Right ventricle myocardium inferior (tissue), 1 donor: ENCODE measurements around the gene ANKS1A. TPM values are rescaled to one million over a fixed set of nuclear protein-coding genes. Genes with fewer than 3 reads are reported as not detected.

Experiments
- ATAC-seq: fragments of 200-7000 bp; cut with Tn5 transposase; one replicate; pipeline ENCODE4 v1.9.1; 2020; ENCODE audit warnings: mild to moderate bottlenecking, moderate library complexity
- DNase-seq: peaks from one replicate; pipeline ENCODE4 v3.0.0; 2021; ENCODE audit errors: missing footprints
- intact Hi-C: fragments of 100-400 bp; cut with DNase I; formaldehyde crosslinking; loops from one replicate; pipeline ENCODE4 v1.11.0; 2022
- total RNA-seq: library from RNA; stranded (reverse); fragmentation: NEBNext Ultra II Directional; extraction: Animal tissue kit (Norgen Biotek cat#: 25700); gene quantifications from one replicate; pipeline ENCODE4 v1.2.1, GENCODE V29; 2021
- donor health status: DM: no; HTN: yes; CAD: no; lungs with severe emphysema.

The ANKS1A gene
- total RNA-seq, 1 donor from 2014 or later: 26.8 TPM

- DNase-seq (no peak), ATAC-seq (no peak)
- intact Hi-C loops: no loop called here
Measured at GRCh38 chr6:35025232-35026188, 136.5 kb downstream of the ANKS1A start.

GRCh38 chr6:35026434-35027222 is 137.6 kb downstream of the ANKS1A start:
- no peak for DNase-seq
- no peak for ATAC-seq
- intact Hi-C loops: no loop called here

GRCh38 chr6:35027807-35028206 is 138.8 kb downstream of the ANKS1A start:
- DNase-seq (no peak), ATAC-seq (no peak)
- intact Hi-C loops: no loop called here

GRCh38 chr6:35028781-35029769 is 140.0 kb downstream of the ANKS1A start:
- intact Hi-C loops: no loop called here
- DNase-seq (no peak), ATAC-seq (no peak)

DNA sequence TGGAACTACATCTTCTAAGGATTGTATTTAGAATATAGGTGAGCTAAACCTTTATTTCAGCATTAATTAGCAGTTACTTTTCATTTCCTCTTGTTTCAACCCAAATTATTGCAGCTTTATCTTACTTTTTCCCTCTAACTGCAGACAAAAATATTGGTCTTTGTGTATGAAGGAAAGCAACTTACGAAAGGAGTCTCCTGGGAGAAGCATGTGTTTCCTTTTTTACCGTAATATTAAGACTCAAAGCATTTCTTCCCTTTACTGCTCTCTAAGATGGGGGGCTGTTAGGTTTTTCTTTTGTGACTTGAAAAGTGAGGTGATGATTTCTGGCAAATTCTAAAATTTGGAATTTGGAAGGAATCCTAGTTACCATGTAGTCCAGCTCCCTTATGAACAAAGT is 141.0 kb downstream of the ANKS1A start:
- DNase-seq: no peak
- ATAC-seq: no peak
- intact Hi-C loops: no loop called here

DNA sequence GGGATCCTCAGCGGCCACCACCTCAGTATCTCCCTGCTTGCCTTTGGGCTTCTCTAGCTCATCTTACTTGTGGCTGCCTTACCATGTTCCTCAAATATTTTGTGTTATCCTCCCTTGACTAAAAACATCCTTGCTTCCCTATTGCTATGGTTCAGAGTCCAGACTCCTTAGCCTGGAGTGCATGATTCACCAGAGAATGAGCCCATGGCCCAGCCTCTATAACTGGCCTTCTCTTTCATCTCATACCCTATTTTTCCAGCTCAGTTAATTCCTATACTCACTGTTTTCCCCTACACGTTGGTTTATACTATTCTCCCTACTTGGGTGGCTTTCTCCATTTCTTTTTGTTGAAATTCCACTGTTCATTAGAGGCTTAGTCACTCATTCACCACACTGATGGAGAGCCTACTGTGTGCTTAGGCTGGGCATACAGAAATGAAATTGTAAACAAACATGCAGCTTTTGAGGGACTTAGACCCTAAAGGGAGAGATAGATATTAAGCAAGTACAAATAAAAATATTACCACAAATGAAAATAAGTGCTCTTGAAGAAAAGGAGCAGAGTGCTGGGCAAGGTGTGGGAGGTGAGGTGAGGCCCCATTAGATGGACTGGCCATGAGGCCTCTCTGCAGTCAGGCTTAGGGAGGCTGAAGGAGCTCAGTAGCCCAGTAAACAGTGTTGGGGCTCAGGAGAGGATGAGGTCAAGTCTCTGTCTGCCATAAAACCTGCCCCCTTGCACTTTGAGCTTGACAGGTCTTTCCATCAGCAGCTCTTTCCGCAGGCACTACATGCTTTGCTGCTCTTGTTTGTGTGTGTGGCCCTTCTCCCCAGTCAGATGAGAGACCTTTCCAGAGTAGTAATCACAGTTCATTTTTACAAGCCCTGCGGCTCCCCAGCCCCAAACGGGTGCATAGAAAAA is 142.8 kb downstream of the ANKS1A start:
- DNase-seq (no peak), ATAC-seq (no peak)
- intact Hi-C loops: no loop called here

DNA sequence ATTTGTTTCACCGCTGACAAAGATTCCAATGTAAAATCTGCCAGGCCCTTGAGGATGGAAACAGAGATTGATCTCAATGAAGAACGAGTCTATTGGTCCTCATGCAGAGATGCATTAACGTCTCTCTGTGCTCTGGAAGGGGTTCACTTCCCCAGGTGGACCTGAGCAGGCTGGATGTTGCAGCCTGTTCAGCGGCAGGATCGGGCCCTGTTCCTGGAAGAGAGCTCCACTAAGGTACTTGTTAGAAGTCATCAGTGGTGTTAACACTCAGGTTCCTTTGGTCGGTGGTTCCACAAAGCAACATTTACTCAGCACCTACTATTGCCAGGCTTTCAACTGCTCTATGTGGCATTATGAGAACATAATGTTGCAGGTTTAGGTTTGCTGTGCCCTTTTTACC is 144.6 kb downstream of the ANKS1A start:
- DNase-seq: no peak
- no peak for ATAC-seq
- intact Hi-C loops: no loop called here

DNA sequence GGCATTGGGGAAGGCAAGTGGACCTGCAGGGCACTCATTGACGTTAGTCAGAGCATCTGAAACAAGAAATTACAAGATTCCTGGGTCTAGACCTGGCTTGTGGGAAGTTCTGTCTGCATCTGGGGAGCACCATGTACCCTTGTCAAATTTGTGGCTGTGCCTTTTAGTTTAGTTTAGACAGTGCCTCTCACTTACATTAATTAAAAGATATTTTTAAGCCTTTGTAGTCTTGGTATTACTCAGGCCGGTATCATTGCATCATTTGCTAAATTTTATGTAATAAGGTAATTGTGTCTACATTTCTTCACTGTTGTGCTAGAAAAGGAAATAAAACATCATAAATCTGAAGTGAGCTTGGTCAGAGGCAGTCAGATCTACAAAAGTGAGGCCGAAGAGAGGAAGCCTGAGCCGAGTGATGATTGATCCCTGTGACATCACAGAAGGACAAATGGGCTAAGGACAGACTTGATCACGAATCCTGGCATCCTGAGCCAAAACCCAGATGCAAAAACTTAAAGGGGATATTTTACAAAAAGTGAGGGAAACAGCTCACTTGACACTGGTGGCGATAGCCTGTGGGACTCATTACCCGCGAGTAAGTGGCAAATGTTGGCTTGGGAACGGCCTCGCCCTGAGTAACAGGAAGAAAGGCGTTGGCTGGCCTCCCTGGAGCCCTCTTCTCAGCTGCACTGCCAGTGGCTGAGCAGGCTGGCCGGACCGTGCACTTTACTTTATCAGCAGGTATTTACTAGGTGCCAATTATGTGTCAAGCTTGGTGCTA is 145.5 kb downstream of the ANKS1A start:
- peak; percentile 86 for ATAC-seq
- intact Hi-C loops: no loop called here
- peak; percentile 81 for DNase-seq

GRCh38 chr6:35035481-35036030 is 146.5 kb downstream of the ANKS1A start:
- ATAC-seq: no peak
- DNase-seq: no peak
- intact Hi-C loops: no loop called here

- DNase-seq: no peak
- no peak for ATAC-seq
- intact Hi-C loops: no loop called here
Measured at GRCh38 chr6:35036059-35036827, 147.2 kb downstream of the ANKS1A start.

- intact Hi-C loops: no loop called here
- DNase-seq (no peak), ATAC-seq (no peak)
Measured at GRCh38 chr6:35036828-35037663, 148.0 kb downstream of the ANKS1A start.

DNA sequence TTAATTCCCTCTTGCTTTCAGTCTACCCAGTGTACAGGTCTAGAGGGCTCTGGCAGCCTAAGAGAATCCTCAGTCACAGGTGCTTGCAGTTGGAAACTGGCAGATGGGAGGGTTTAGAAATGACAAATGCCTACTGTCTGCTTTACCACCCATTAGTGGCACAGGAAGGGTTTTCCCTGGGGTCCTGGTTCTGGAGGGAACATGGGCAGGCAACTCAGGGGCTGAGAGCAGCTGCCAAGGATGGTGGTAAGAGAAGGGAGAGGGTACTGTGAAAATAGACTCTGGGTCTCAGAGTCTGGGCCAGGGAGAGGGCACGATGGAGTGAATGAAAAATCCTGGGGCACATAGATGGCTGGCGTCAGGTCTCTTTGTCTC is 148.6 kb downstream of the ANKS1A start:
- intact Hi-C loops: no loop called here
- ATAC-seq: no peak

DNA sequence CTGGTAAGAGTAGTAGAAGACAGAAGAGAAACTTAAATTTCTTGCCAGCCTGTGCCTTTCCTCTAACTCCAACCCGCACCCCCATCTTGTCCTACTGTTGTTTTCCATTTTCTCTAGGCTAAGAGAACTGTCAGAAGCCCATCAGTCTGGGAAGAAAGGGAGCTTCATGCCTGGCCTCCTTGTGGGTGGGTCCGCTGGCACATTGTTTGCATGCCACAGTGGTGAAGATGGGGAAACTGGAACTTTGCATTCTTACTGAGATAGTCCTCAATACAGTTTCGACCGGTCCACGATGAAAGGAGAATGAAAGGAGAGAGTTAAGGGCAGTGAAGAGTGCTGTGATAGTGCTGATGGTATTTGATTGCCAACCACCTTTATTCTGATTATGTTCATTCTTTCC is 149.0 kb downstream of the ANKS1A start:
- DNase-seq (no peak), ATAC-seq (no peak)
- intact Hi-C loops: no loop called here

More for the DNA sequence above, 148.6 kb downstream of the ANKS1A start:
- no peak for DNase-seq

- intact Hi-C loops: no loop called here
- ATAC-seq: no peak
- no peak for DNase-seq
Measured at GRCh38 chr6:35040398-35040797, 151.3 kb downstream of the ANKS1A start.
